CD4-positive, alpha-beta T cell (primary cell): ENCODE data around the gene FBXO27. TPM values are rescaled to one million over a fixed set of nuclear protein-coding genes. Genes with fewer than 3 reads are reported as not detected.

Experiments
- ATAC-seq: fragments of 200-7000 bp; cut with Tn5 transposase; one replicate; pipeline ENCODE4 v1.10.0; 2022; ENCODE audit warnings: mild to moderate bottlenecking; ENCODE audit not compliant: poor library complexity
- CTCF ChIA-PET: fragments of 350-600 bp; sonication (Branson Sonifier 250); formaldehyde crosslinking; loops from one replicate; lab custom pipeline; 2021; ENCODE audit warnings: antibody characterized with exemption, inconsistent platforms; lab: Charles Lee
- POLR2A ChIA-PET: fragments of 350-600 bp; sonication (Branson Sonifier 250); formaldehyde crosslinking; loops from one replicate; lab custom pipeline; 2021; ENCODE audit warnings: antibody characterized with exemption, inconsistent platforms; lab: Charles Lee
- DNase-seq, 14 experiments: peaks; one replicate each; pipeline ENCODE4 v3.0.0-alpha.2; 2013 to 2020; ENCODE audit warnings: mixed read lengths in 2 of 14
- H3K27ac ChIP-seq, 2 donors: one replicate each; pipeline versions ENCODE4 v1.5.1 to v1.7.0; 2013; ENCODE audit warnings: low read length in 2 of 2, low read depth in 1 of 2, mild to moderate bottlenecking in 1 of 2
- H3K27me3 ChIP-seq, 2 experiments: 1 replicate in 1 of 2; 2 replicates in 1 of 2; pipeline versions ENCODE4 v1.6.1 to v1.7.0; 2013; ENCODE audit warnings: low read length in 2 of 2, control low read depth in 1 of 2, mild to moderate bottlenecking in 1 of 2, moderate library complexity in 1 of 2; ENCODE audit not compliant: insufficient read depth in 2 of 2, control insufficient read depth in 1 of 2
- H3K36me3 ChIP-seq: one replicate; pipeline ENCODE4 v1.6.1; 2013; ENCODE audit warnings: low read length, control low read depth; ENCODE audit not compliant: insufficient read depth
- H3K4me1 ChIP-seq: one replicate; pipeline ENCODE4 v1.6.1; 2013; ENCODE audit warnings: low read length, control low read depth; ENCODE audit not compliant: insufficient read depth
- H3K4me3 ChIP-seq: one replicate; pipeline ENCODE4 v1.5.1; 2013; ENCODE audit warnings: mild to moderate bottlenecking, low read length, moderate library complexity
- H3K9me3 ChIP-seq, 2 experiments: 1 replicate in 1 of 2; 2 replicates in 1 of 2; pipeline versions ENCODE4 v1.6.1 to v1.7.0; 2013; ENCODE audit warnings: low read length in 2 of 2, mild to moderate bottlenecking in 2 of 2, control low read depth in 1 of 2, moderate library complexity in 1 of 2; ENCODE audit not compliant: control insufficient read depth in 1 of 2, insufficient read depth in 1 of 2
- H3K27ac Mint-ChIP-seq: one replicate; pipeline ENCODE4 v1.8.0; 2020; ENCODE audit warnings: mixed read lengths
- H3K27me3 Mint-ChIP-seq: one replicate; pipeline ENCODE4 v1.8.0; 2021; ENCODE audit warnings: mixed read lengths
- H3K36me3 Mint-ChIP-seq: one replicate; pipeline ENCODE4 v1.8.0; 2021; ENCODE audit warnings: low read depth, mixed read lengths
- H3K4me1 Mint-ChIP-seq: one replicate; pipeline ENCODE4 v1.8.0; 2021; ENCODE audit warnings: low read depth, mixed read lengths
- H3K4me3 Mint-ChIP-seq: one replicate; pipeline ENCODE4 v1.8.0; 2020; ENCODE audit warnings: mild to moderate bottlenecking, mixed read lengths
- H3K9me3 Mint-ChIP-seq: one replicate; pipeline ENCODE4 v1.8.0; 2020; ENCODE audit warnings: mixed read lengths
- intact Hi-C, 2 experiments: fragments of 100-400 bp; cut with DNase I in 1 of 2; cut with micrococcal nuclease in 1 of 2; formaldehyde crosslinking; loops; one replicate each; pipeline versions ENCODE4 v1.15.1 to v1.9.0; 2023 to 2025; cut with DNase I, micrococcal nuclease
- total RNA-seq, 174 experiments: library from RNA in 2 of 174; stranded (reverse) in 2 of 174; gene quantifications; one replicate each; pipeline ENCODE4 v1.2.3 and lab custom pipeline; 2021 to 2026
- TF ChIP-seq, protein P1 (sequence below): fragments of 200-600 bp; IDR thresholded peaks from one replicate; pipeline ENCODE4 v1.8.0; 2022; ENCODE audit warnings: antibody characterized with exemption, mild to moderate bottlenecking

FBXO27 gene
- total RNA-seq, 2 experiments from 2014 or later, result 0.11 TPM; not detected in 1

DNA sequence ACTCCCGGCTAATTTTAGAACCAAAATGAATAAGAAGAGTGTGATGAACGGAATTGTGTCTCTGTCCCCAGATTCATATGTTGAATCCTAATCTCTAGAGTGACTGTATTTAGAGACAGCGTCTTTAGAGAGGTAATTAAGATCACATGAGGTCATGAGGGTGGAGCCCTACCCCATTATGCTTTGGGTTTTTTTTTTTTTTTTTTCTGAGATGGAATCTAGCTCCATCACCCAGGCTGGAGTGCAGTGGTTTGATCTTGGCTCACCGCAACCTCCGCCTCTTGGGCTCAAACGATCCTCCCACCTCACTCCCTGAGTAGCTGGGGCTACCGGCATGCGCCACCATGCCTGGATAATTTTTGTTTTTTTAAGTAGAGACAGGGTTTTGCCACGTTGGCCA, 27.9 kb downstream of the FBXO27 start:
- H3K36me3 Mint-ChIP-seq, result no peaks in the 10 kb centered on the region
- H3K9me3 Mint-ChIP-seq, result no peaks in the 10 kb centered on the region
- H3K4me1 ChIP-seq, result no peaks in the 10 kb centered on the region
- peaks cover 16% of the 10 kb centered on the region for H3K27me3 Mint-ChIP-seq
- H3K27me3 ChIP-seq, result peaks cover 0 to 6% of the 10 kb centered on the region in 2 experiments
- ChIA-PET CTCF (interaction anchor here (0.6 to 0.7 kb wide), 2 partner anchors 56 to 727 kb away, joined by 3 read pairs; no protein-coding TSS in a partner anchor), POLR2A (no interaction called here)
- H3K4me1 Mint-ChIP-seq, result no peaks in the 10 kb centered on the region
- H3K27ac ChIP-seq, result no peak overlapping the region
- H3K4me3 Mint-ChIP-seq, result no peak overlapping the region
- no peak for ATAC-seq
- TF ChIP-seq, protein P1, sequence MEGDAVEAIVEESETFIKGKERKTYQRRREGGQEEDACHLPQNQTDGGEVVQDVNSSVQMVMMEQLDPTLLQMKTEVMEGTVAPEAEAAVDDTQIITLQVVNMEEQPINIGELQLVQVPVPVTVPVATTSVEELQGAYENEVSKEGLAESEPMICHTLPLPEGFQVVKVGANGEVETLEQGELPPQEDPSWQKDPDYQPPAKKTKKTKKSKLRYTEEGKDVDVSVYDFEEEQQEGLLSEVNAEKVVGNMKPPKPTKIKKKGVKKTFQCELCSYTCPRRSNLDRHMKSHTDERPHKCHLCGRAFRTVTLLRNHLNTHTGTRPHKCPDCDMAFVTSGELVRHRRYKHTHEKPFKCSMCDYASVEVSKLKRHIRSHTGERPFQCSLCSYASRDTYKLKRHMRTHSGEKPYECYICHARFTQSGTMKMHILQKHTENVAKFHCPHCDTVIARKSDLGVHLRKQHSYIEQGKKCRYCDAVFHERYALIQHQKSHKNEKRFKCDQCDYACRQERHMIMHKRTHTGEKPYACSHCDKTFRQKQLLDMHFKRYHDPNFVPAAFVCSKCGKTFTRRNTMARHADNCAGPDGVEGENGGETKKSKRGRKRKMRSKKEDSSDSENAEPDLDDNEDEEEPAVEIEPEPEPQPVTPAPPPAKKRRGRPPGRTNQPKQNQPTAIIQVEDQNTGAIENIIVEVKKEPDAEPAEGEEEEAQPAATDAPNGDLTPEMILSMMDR, result no peak
- no peak for DNase-seq
- intact Hi-C loops, result no loop called here
- no peak overlapping the region for H3K27ac Mint-ChIP-seq
- no peaks in the 10 kb centered on the region for H3K36me3 ChIP-seq
- H3K9me3 ChIP-seq, result no peaks in the 10 kb centered on the region
- H3K4me3 ChIP-seq, result no peak overlapping the region

DNA sequence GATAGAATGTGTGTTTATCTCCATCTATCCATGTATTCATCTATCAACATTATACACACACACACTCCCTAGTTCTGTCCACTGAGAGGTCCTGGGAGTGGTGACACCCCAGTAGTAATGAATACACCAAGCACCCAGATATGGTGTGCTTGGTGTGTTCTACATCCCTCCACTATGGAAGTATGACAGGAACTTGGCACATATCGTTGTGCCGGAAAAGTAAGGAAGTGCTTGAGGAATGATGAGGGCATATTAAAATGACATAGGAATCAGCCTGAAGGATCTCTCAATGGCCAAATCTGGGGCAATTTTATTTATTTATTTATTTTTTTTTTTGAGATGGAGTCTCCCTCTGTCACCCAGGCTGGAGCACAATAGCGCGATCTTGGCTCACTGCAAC, 28.6 kb downstream of the FBXO27 start:
- Mint-ChIP-seq H3K4me3 (no peak overlapping the region), H3K36me3 (no peaks in the 10 kb centered on the region), H3K27me3 (peaks cover 22% of the 10 kb centered on the region), H3K9me3 (no peaks in the 10 kb centered on the region), H3K4me1 (no peaks in the 10 kb centered on the region), H3K27ac (no peak overlapping the region)
- TF ChIP-seq, protein P1, result no peak
- POLR2A ChIA-PET, result no interaction called here
- no peak overlapping the region for H3K4me3 ChIP-seq
- H3K27me3 ChIP-seq, result peaks cover 0 to 6% of the 10 kb centered on the region in 2 experiments
- CTCF ChIA-PET, result no interaction called here
- no peaks in the 10 kb centered on the region for H3K9me3 ChIP-seq
- DNase-seq (no peak), ATAC-seq (no peak)
- intact Hi-C loops, result no loop called here
- no peaks in the 10 kb centered on the region for H3K4me1 ChIP-seq
- H3K27ac ChIP-seq, result no peak overlapping the region
- H3K36me3 ChIP-seq, result no peaks in the 10 kb centered on the region

DNA sequence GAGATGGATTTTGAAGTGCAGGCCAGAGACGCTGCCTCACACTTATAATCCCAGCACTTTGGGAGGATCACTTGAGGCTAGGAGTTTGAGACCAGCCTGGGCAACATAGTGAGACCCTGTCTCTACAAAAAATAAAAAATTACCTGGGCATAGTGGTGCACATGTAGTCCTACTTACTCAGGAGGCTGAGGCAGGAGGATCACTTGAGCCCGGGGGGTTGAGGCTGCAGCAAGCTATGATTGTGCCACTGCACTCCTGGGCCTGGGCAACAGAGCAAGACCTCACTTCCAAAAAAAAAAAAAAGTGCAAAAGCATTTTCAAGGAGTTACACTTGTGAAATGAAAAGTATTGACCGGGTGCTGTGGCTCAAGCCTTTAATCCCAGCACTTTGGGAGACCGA, 29.2 kb downstream of the FBXO27 start:
- Mint-ChIP-seq H3K27ac (no peak overlapping the region), H3K27me3 (peaks cover 23% of the 10 kb centered on the region), H3K9me3 (no peaks in the 10 kb centered on the region), H3K4me3 (no peak overlapping the region), H3K4me1 (no peaks in the 10 kb centered on the region), H3K36me3 (no peaks in the 10 kb centered on the region)
- ChIA-PET CTCF (no interaction called here), POLR2A (no interaction called here)
- Histone ChIP-seq H3K27me3 (peaks cover 0 to 6% of the 10 kb centered on the region in 2 experiments), H3K4me3 (no peak overlapping the region), H3K36me3 (no peaks in the 10 kb centered on the region), H3K27ac (no peak overlapping the region), H3K9me3 (no peaks in the 10 kb centered on the region), H3K4me1 (no peaks in the 10 kb centered on the region)
- TF ChIP-seq, protein P1, result no peak
- intact Hi-C loops, result no loop called here
- ATAC-seq (no peak), DNase-seq (no peak)
